HUDEP-2 (cell line): ENCODE results near the gene FTHL17.

Experiments
- DNase-seq, 76 experiments: peaks; one replicate each; lab custom pipeline; 2025; ENCODE audit not compliant: unreplicated experiment in 76 of 76; lab: John Stamatoyannopoulos, UW

Gene FTHL17

GRCh38 chrX:31039327-31039711, 32.5 kb downstream of the FTHL17 start:
- no peak for DNase-seq

DNA sequence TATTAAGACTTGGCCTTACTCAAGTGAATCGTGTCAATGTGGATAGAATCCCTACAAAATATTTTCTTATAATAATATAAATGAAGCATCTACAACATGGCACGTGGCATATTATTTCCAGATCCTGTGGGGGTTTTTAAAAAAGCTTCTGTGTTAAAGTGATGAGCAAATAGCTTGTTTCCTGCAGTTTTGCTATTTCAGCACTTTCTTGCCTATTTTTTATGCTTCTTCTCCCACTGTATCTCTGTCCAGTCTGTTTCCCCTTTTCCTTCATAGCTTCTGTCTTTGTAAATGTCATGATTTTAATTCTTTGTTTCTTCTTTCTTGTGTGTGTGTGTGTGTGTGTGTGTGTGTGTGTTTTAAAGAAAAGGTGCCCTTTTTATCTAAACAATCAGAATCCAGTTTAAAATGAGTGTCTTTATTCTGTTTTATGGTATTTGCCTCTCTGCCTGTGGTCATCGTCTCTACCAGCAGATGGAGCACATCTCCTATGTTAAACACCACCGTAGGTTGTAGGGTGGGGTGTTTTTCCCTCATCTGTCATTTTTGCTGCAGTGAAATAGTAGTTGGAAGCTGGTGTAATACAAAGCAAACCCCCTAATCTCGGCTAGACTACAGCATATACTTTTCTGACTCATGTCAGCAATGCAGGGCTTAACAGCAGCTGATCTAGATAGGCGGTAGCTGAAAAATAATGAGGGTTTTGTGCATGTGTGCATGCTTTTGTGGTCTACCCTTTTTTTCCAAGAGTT, 33.1 kb downstream of the FTHL17 start:
- peak in 8 of 76 experiments; percentile 0 to 13 (median 6) for DNase-seq

DNA sequence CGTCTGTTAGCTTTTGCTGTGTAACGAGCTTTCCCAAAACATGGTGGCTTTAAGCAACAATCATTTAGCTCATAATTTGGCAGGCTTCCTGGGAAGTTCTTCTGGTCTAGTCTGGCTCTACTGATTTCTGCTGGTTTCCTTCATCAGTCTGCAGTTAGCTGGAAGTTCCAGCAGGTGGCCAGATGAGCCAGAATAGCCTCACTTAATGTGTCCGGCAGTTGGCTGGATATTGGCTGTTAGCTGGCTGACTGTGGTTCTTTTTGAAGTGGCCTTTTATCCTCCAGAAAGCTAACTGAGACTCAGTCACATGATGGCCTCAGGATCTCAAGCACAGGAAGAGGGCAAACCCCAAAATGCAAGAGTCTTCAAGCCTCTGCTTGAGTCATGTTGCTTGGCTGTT, 34.9 kb downstream of the FTHL17 start:
- peak in 14 of 76 experiments; percentile 0 to 34 (median 1) for DNase-seq

DNA sequence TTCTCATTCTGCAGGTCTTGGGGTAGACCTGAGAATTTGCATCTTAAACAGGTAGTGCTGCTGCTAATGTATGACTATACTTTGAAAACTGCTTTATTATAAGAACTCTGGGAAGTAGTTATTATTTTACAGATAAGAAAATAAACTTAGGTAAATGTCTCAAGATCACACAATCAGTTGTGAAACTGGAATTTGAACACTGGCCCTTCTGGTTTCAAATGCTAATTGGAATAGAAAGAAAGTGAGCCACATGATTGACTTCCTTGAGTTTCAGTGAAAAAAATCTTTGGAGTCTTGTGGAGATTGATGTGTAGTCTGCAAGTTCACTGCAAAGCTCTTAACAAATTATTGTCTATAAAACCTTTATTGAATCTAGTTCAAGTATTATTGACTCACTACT, 44.5 kb downstream of the FTHL17 start:
- no peak for DNase-seq

GRCh38 chrX:31024866-31025265, 47.0 kb downstream of the FTHL17 start:
- no peak for DNase-seq

- DNase-seq, result no peak
Measured at GRCh38 chrX:31021537-31021936, 50.3 kb downstream of the FTHL17 start.
